Activated B cell treated with CpG ODN at 0.5 μM for 24 hours (primary cell): ENCODE data around the gene SLC16A13. TPM values are rescaled to one million over a fixed set of nuclear protein-coding genes. Genes with fewer than 3 reads are reported as not detected.
"Not testable (repeated sequence)": the region's sequence is repeated elsewhere in the genome, so short reads cannot be mapped to it uniquely, and the experiment has no call there.

Experiments used
- ATAC-seq: fragments of 200-7000 bp; cut with Tn5 transposase; one replicate; pipeline ENCODE4 v1.10.0; 2021; ENCODE audit warnings: low read depth, mild to moderate bottlenecking, moderate library complexity
- CTCF ChIA-PET: fragments of 350-600 bp; sonication (Branson Sonifier 250); formaldehyde crosslinking; loops from one replicate; lab custom pipeline; 2021; ENCODE audit warnings: antibody characterized with exemption; lab: Charles Lee
- POLR2A ChIA-PET: fragments of 350-600 bp; sonication (Branson Sonifier 250); formaldehyde crosslinking; loops from one replicate; lab custom pipeline; 2021; ENCODE audit warnings: antibody characterized with exemption; lab: Charles Lee
- DNase-seq: peaks from one replicate; pipeline ENCODE4 v3.0.0; 2022
- H3K27ac Mint-ChIP-seq: one replicate; pipeline ENCODE4 v1.8.0; 2020; ENCODE audit warnings: mixed read lengths
- H3K27me3 Mint-ChIP-seq: one replicate; pipeline ENCODE4 v1.8.0; 2021; ENCODE audit warnings: mixed read lengths
- H3K36me3 Mint-ChIP-seq: one replicate; pipeline ENCODE4 v1.8.0; 2021; ENCODE audit warnings: low read depth, mixed read lengths
- H3K4me1 Mint-ChIP-seq: one replicate; pipeline ENCODE4 v1.8.0; 2021; ENCODE audit warnings: mixed read lengths
- H3K4me3 Mint-ChIP-seq: one replicate; pipeline ENCODE4 v1.8.0; 2020; ENCODE audit warnings: mild to moderate bottlenecking, mixed read lengths
- H3K9me3 Mint-ChIP-seq: one replicate; pipeline ENCODE4 v1.8.0; 2020; ENCODE audit warnings: mixed read lengths
- CTCF ChIP-seq: fragments of 200-600 bp; IDR thresholded peaks from one replicate; pipeline ENCODE4 v1.8.0; 2022; ENCODE audit warnings: antibody characterized with exemption, mild to moderate bottlenecking
- intact Hi-C: fragments of 100-400 bp; cut with micrococcal nuclease; formaldehyde crosslinking; loops from one replicate; pipeline ENCODE4 v1.15.1; 2024
- total RNA-seq: library from RNA; stranded (reverse); gene quantifications from 2 replicates; pipeline ENCODE4 v1.2.3, GENCODE V29; 2022

Gene SLC16A13
- total RNA-seq, 1 donor from 2014 or later, result 11.8 TPM

- no peak for ATAC-seq
Observed at GRCh38 chr17:7047566-7047965, 11.8 kb downstream of the SLC16A13 start.

GRCh38 chr17:7048968-7049367, 13.2 kb downstream of the SLC16A13 start:
- DNase-seq, result no peak
- ChIA-PET POLR2A (interaction anchor here (0.6 to 0.7 kb wide), 2 partner anchors 84 to 535 kb away, joined by 3 read pairs; partner anchors contain the start of gene MPDU1), CTCF (interaction anchor here (1.1 to 2.3 kb wide), 3 partner anchors 89 to 248 kb away, joined by 3 to 13 read pairs (median 4); no protein-coding TSS in a partner anchor)
- Mint-ChIP-seq H3K9me3 (no peaks in the 10 kb centered on the region), H3K4me3 (no peak overlapping the region), H3K27me3 (peaks cover 2% of the 10 kb centered on the region), H3K27ac (no peak overlapping the region), H3K36me3 (no peaks in the 10 kb centered on the region), H3K4me1 (peaks cover 23% of the 10 kb centered on the region)
- TF ChIP-seq CTCF, result no peak
- intact Hi-C loops, result loop anchor here (5.0 to 10.0 kb wide), 3 partner anchors 233 to 536 kb away; partner anchors contain the start of genes FGF11, MPDU1, SLC2A4 and TMEM102
- ATAC-seq, result no peak

More at GRCh38 chr17:7047566-7047965, 11.8 kb downstream of the SLC16A13 start:
- no peak for DNase-seq
- no peaks in the 10 kb centered on the region for H3K36me3 Mint-ChIP-seq
- peaks cover 2% of the 10 kb centered on the region for H3K27me3 Mint-ChIP-seq
- intact Hi-C loops, result loop anchor here (2.0 to 10.0 kb wide), 4 partner anchors 235 to 641 kb away; partner anchors contain the start of genes FGF11, MPDU1, SLC2A4 and TMEM102
- no peak overlapping the region for H3K27ac Mint-ChIP-seq
- no peak overlapping the region for H3K4me3 Mint-ChIP-seq
- ChIA-PET POLR2A (interaction anchor here (0.8 to 4.7 kb wide), 3 partner anchors 11 to 85 kb away, joined by 3 to 56 read pairs (median 7); partner anchors contain the start of gene SLC16A13), CTCF (interaction anchor here (0.5 to 2.3 kb wide), 2 partner anchors 87 to 90 kb away, joined by 3 to 13 read pairs; no protein-coding TSS in a partner anchor)
- H3K9me3 Mint-ChIP-seq, result no peaks in the 10 kb centered on the region
- no peak for TF ChIP-seq CTCF
- peaks cover 32% of the 10 kb centered on the region for H3K4me1 Mint-ChIP-seq

GRCh38 chr17:7050583-7050982, 14.8 kb downstream of the SLC16A13 start:
- ChIA-PET POLR2A (interaction anchor here (1.9 to 2.2 kb wide), 2 partner anchors 82 to 86 kb away, joined by 10 to 16 read pairs; no protein-coding TSS in a partner anchor), CTCF (interaction anchor here (0.8 to 5.4 kb wide), 2 partner anchors 80 to 85 kb away, joined by 3 to 109 read pairs; no protein-coding TSS in a partner anchor)
- H3K4me3 Mint-ChIP-seq, H3K27ac Mint-ChIP-seq, DNase-seq, ATAC-seq, H3K27me3 Mint-ChIP-seq, H3K9me3 Mint-ChIP-seq, H3K36me3 Mint-ChIP-seq, intact Hi-C loops: not testable (repeated sequence)
- H3K4me1 Mint-ChIP-seq, result peaks cover 18% of the 10 kb centered on the region

GRCh38 chr17:7056386-7056785, 20.6 kb downstream of the SLC16A13 start:
- CTCF ChIA-PET, result no interaction called here
- Mint-ChIP-seq H3K27ac (no peak overlapping the region), H3K4me1 (peaks cover 2% of the 10 kb centered on the region), H3K4me3 (no peak overlapping the region), H3K27me3 (peaks cover 6% of the 10 kb centered on the region), H3K36me3 (no peaks in the 10 kb centered on the region), H3K9me3 (no peaks in the 10 kb centered on the region)
- DNase-seq (no peak), ATAC-seq (no peak)
- TF ChIP-seq CTCF, result no peak
- POLR2A ChIA-PET, result no interaction called here
- intact Hi-C loops, result no loop called here

GRCh38 chr17:7058831-7059447, 23.1 kb downstream of the SLC16A13 start:
- DNase-seq (no peak), ATAC-seq (no peak)
- intact Hi-C loops, result no loop called here
- ChIA-PET CTCF (no interaction called here), POLR2A (interaction anchor here (0.7 to 1.5 kb wide), 2 partner anchors 74 to 1210 kb away, joined by 4 to 20 read pairs; no protein-coding TSS in a partner anchor)
- Mint-ChIP-seq H3K27ac (no peak overlapping the region), H3K4me3 (no peak overlapping the region), H3K36me3 (no peaks in the 10 kb centered on the region), H3K4me1 (peaks cover 2% of the 10 kb centered on the region), H3K27me3 (peaks cover 17% of the 10 kb centered on the region), H3K9me3 (no peaks in the 10 kb centered on the region)
- TF ChIP-seq CTCF, result no peak
